ENCODE data around the gene JMJD4. TPM values are rescaled to one million over a fixed set of nuclear protein-coding genes. Genes with fewer than 3 reads are reported as not detected.

The JMJD4 gene
- total and polyA plus RNA-seq, 4 donors: 9.4 to 23.0 (median 15.6) TPM

GRCh38 chr1:227733309-227733705 lies 1.8 kb downstream of the JMJD4 start:
- Histone ChIP-seq H3K4me3 (no peak overlapping the region), H3K27ac (ENCODE audit: low read depth in 1 of 2, low read length in 1 of 2) (no peak overlapping the region), H3K27me3 (ENCODE audit: control insufficient read depth in 3 of 3, insufficient read depth in 3 of 3, low read length in 2 of 3) (no peaks in the 10 kb centered on the region), H3K36me3 (ENCODE audit: control insufficient read depth in 4 of 4, insufficient read depth in 4 of 4, low read length in 4 of 4) (peaks cover 0 to 21% (median 2%) of the 10 kb centered on the region in 4 donors), H3K4me1 (ENCODE audit: control insufficient read depth in 5 of 5, insufficient read depth in 5 of 5, low read length in 5 of 5) (peaks cover 0 to 38% (median 18%) of the 10 kb centered on the region in 5 donors), H3K9ac (ENCODE audit: insufficient read depth in 1 of 2, low read length in 2 of 2) (no peak overlapping the region), H3K9me3 (ENCODE audit: control insufficient read depth in 4 of 4, insufficient read depth in 3 of 4, low read length in 3 of 4) (no peaks in the 10 kb centered on the region)
- ATAC-seq (ENCODE audit: insufficient read depth, low FRiP score): no peak
- TF ChIP-seq CTCF (IDR thresholded peaks at IDR 0.05; ENCODE audit: control extremely low read depth, extremely low read depth): no peak
- WGBS, 2 donors: 91% methylated on average over 15 of the region's 15 CpGs
- no peak for DNase-seq

GRCh38 chr1:227732586-227733308 lies 2.4 kb downstream of the JMJD4 start:
- DNase-seq (no peak), ATAC-seq (ENCODE audit: insufficient read depth, low FRiP score) (no peak)
- Histone ChIP-seq H3K36me3 (ENCODE audit: control insufficient read depth in 4 of 4, insufficient read depth in 4 of 4, low read length in 4 of 4) (peaks cover 0 to 21% (median 2%) of the 10 kb centered on the region in 4 donors), H3K27ac (ENCODE audit: low read depth in 1 of 2, low read length in 1 of 2) (no peak overlapping the region), H3K27me3 (ENCODE audit: control insufficient read depth in 3 of 3, insufficient read depth in 3 of 3, low read length in 2 of 3) (no peaks in the 10 kb centered on the region), H3K4me1 (ENCODE audit: control insufficient read depth in 5 of 5, insufficient read depth in 5 of 5, low read length in 5 of 5) (peaks cover 0 to 42% (median 18%) of the 10 kb centered on the region in 5 donors), H3K9me3 (ENCODE audit: control insufficient read depth in 4 of 4, insufficient read depth in 3 of 4, low read length in 3 of 4) (no peaks in the 10 kb centered on the region), H3K9ac (ENCODE audit: insufficient read depth in 1 of 2, low read length in 2 of 2) (no peak overlapping the region), H3K4me3 (no peak overlapping the region)
- WGBS, 2 donors: 95 to 96% methylated on average over 18 of the region's 18 CpGs
- no peak for TF ChIP-seq CTCF (IDR thresholded peaks at IDR 0.05; ENCODE audit: control extremely low read depth, extremely low read depth)

- H3K9me3 ChIP-seq (ENCODE audit: control insufficient read depth in 4 of 4, insufficient read depth in 3 of 4, low read length in 3 of 4): no peaks in the 10 kb centered on the region
- WGBS, 2 donors: 95 to 99% methylated on average over 19 of the region's 19 CpGs
- ATAC-seq (ENCODE audit: insufficient read depth, low FRiP score) (no peak), DNase-seq (no peak)
- H3K9ac ChIP-seq (ENCODE audit: insufficient read depth in 1 of 2, low read length in 2 of 2): no peak overlapping the region
- H3K4me3 ChIP-seq: no peak overlapping the region
- no peak overlapping the region for H3K27ac ChIP-seq (ENCODE audit: low read depth in 1 of 2, low read length in 1 of 2)
- H3K36me3 ChIP-seq (ENCODE audit: control insufficient read depth in 4 of 4, insufficient read depth in 4 of 4, low read length in 4 of 4): peaks cover 0 to 21% (median 2%) of the 10 kb centered on the region in 4 donors
- TF ChIP-seq CTCF (IDR thresholded peaks at IDR 0.05; ENCODE audit: control extremely low read depth, extremely low read depth): no peak
- H3K4me1 ChIP-seq (ENCODE audit: control insufficient read depth in 5 of 5, insufficient read depth in 5 of 5, low read length in 5 of 5): peaks cover 0 to 42% (median 18%) of the 10 kb centered on the region in 5 donors
- no peaks in the 10 kb centered on the region for H3K27me3 ChIP-seq (ENCODE audit: control insufficient read depth in 3 of 3, insufficient read depth in 3 of 3, low read length in 2 of 3)
Measured at GRCh38 chr1:227731696-227732585, 3.2 kb downstream of the JMJD4 start.

Measured in lung (tissue), 12 donors.